Forelimb muscle (tissue), 1 donor: Measurements from ENCODE around the gene ADCK2. TPM values are rescaled to one million over a fixed set of nuclear protein-coding genes. Genes with fewer than 3 reads are reported as not detected.
"Not testable (repeated sequence)": the region's sequence is repeated elsewhere in the genome, so short reads cannot be mapped to it uniquely, and the experiment has no call there.

ENCODE experiments used
- DNase-seq: peaks from one replicate; pipeline ENCODE4 v3.0.0-alpha.2; 2013; ENCODE audit warnings: low read depth
- polyA plus RNA-seq: library from polyadenylated mRNA; unstranded; fragments of 120-200 nt; gene quantifications from one replicate; pipeline ENCODE4 v1.2.1, GENCODE V29; 2013; ENCODE audit not compliant: insufficient read length

Gene ADCK2
- polyA plus RNA-seq, 1 donor = 10.1 TPM

GRCh38 chr7:140645166-140645900 is 27.4 kb upstream of the ADCK2 start:
- DNase-seq = no peak

GRCh38 chr7:140646931-140647647 is 25.7 kb upstream of the ADCK2 start:
- DNase-seq = no peak

GRCh38 chr7:140649556-140650205 is 23.1 kb upstream of the ADCK2 start:
- no peak for DNase-seq

GRCh38 chr7:140650367-140650766 is 22.4 kb upstream of the ADCK2 start:
- DNase-seq = no peak

- DNase-seq = no peak
Observed at GRCh38 chr7:140653319-140654108, 19.2 kb upstream of the ADCK2 start.

- DNase-seq = no peak
Observed at GRCh38 chr7:140654109-140654387, 18.7 kb upstream of the ADCK2 start.

- no peak for DNase-seq
Observed at GRCh38 chr7:140654661-140655060, 18.1 kb upstream of the ADCK2 start.

- no peak for DNase-seq
Observed at GRCh38 chr7:140655511-140656408, 17.0 kb upstream of the ADCK2 start.

GRCh38 chr7:140656548-140657515 is 15.9 kb upstream of the ADCK2 start:
- DNase-seq = no peak

- DNase-seq = no peak
Observed at GRCh38 chr7:140657891-140658290, 14.9 kb upstream of the ADCK2 start.

GRCh38 chr7:140659856-140660255 is 12.9 kb upstream of the ADCK2 start:
- no peak for DNase-seq

GRCh38 chr7:140661124-140661523 is 11.6 kb upstream of the ADCK2 start:
- DNase-seq = no peak

- not testable (repeated sequence) for DNase-seq
Observed at GRCh38 chr7:140662938-140663337, 9.8 kb upstream of the ADCK2 start.

GRCh38 chr7:140667476-140667875 is 5.3 kb upstream of the ADCK2 start:
- no peak for DNase-seq

GRCh38 chr7:140668641-140669040 is 4.1 kb upstream of the ADCK2 start:
- DNase-seq = no peak

GRCh38 chr7:140669352-140669751 is 3.4 kb upstream of the ADCK2 start:
- DNase-seq = no peak

- not testable (repeated sequence) for DNase-seq
Observed at GRCh38 chr7:140669862-140670261, 2.9 kb upstream of the ADCK2 start.

- no peak for DNase-seq
Observed at GRCh38 chr7:140670343-140670935, 2.3 kb upstream of the ADCK2 start.

- no peak for DNase-seq
Observed at GRCh38 chr7:140671966-140672365, 779 bp upstream of the ADCK2 start.
